Transverse colon (tissue), 4 donors: ENCODE results near the gene FAM8A1. TPM values are rescaled to one million over a fixed set of nuclear protein-coding genes. Genes with fewer than 3 reads are reported as not detected.
A peak's percentile ranks its signal among the peaks of the same experiment; 100 is the strongest.

Experiments
- DNase-seq: peaks from one replicate; pipeline ENCODE4 v3.0.0-alpha.2; 2019
- H3K27ac ChIP-seq, 4 donors: fragments of 200-600 bp; sonication (generic); 2 replicates each; pipeline ENCODE4 v1.5.1; 2016 to 2018; ENCODE audit warnings: inconsistent platforms in 4 of 4
- H3K27me3 ChIP-seq: fragments of 200-600 bp; sonication (generic); 2 replicates; pipeline ENCODE4 v1.5.1; 2017; ENCODE audit warnings: inconsistent platforms
- H3K36me3 ChIP-seq, 4 donors: fragments of 200-600 bp; sonication (generic); 2 replicates each; pipeline ENCODE4 v1.5.1; 2017 to 2019; ENCODE audit warnings: inconsistent platforms in 4 of 4
- H3K4me1 ChIP-seq, 4 donors: fragments of 200-600 bp; sonication (generic); 2 replicates each; pipeline ENCODE4 v1.5.1; 2017 to 2020; ENCODE audit warnings: inconsistent platforms in 4 of 4
- H3K4me3 ChIP-seq, 4 donors: fragments of 200-600 bp; sonication (generic); 1 replicate in 1 of 4; 2 replicates in 3 of 4; pipeline versions ENCODE4 v1.5.1 to v1.6.1; 2017 to 2019; ENCODE audit warnings: inconsistent platforms in 4 of 4
- H3K9me3 ChIP-seq, 2 donors: fragments of 200-600 bp; sonication (generic); 2 replicates each; pipeline ENCODE4 v1.5.1; 2017 to 2019; ENCODE audit warnings: inconsistent platforms in 2 of 2
- CTCF ChIP-seq, 5 experiments: fragments of 200-600 bp in 3 of 5; fragments of 450-650 bp in 2 of 5; sonication (generic) in 3 of 5; IDR thresholded peaks; 1 replicate in 2 of 5; 2 replicates in 3 of 5; pipeline ENCODE4 v1.5.1; 2016 to 2017; ENCODE audit warnings: antibody characterized with exemption in 5 of 5, inconsistent platforms in 3 of 5, mild to moderate bottlenecking in 2 of 5, moderate library complexity in 1 of 5
- EP300 ChIP-seq: sonication (generic); formaldehyde crosslinking; IDR thresholded peaks from one replicate; pipeline ENCODE4 v1.6.1; 2017; ENCODE audit warnings: antibody characterized with exemption, low read depth
- POLR2A ChIP-seq: fragments of 450-650 bp; IDR thresholded peaks from one replicate; pipeline ENCODE4 v1.6.1; 2016; ENCODE audit warnings: antibody characterized with exemption, mild to moderate bottlenecking, moderate library complexity
- POLR2AphosphoS5 ChIP-seq, 3 donors: sonication (generic); formaldehyde crosslinking; IDR thresholded peaks; one replicate each; pipeline ENCODE4 v1.6.1; 2016; ENCODE audit warnings: antibody characterized with exemption in 3 of 3
- WGBS, 2 donors: methylation state at CpG; one replicate each; pipeline ENCODE4 v1.1.5; 2018; ENCODE audit warnings: low coverage in 1 of 2; 5-methylcytosine and 5-hydroxymethylcytosine counted together
- in situ Hi-C, 4 donors: fragments of 200-750 bp; cut with MboI; loops; one replicate each; pipeline versions ENCODE4 v1.15.0 to v1.15.1; 2017; ENCODE audit warnings: low sequenced_read_pairs in 3 of 4, low pct_ligation_motif_present in 1 of 4, low pct_unique_long_range_greater_than_20kb in 1 of 4
- intact Hi-C: fragments of 100-400 bp; cut with DNase I; formaldehyde crosslinking; loops from one replicate; pipeline ENCODE4 v1.15.1; 2023; ENCODE audit warnings: low total_unique reads
- total RNA-seq, 4 donors: library from RNA; depleted of rRNA; stranded (reverse); fragments of >200 nt; gene quantifications; one replicate each; pipeline ENCODE4 v1.1.0, GENCODE V29; 2016

Gene FAM8A1
- total RNA-seq: 10 to 100 TPM in 3 of 4 donors, 1 to 10 TPM in 1; 8.8 to 60.8 (median 49.9) TPM

DNA sequence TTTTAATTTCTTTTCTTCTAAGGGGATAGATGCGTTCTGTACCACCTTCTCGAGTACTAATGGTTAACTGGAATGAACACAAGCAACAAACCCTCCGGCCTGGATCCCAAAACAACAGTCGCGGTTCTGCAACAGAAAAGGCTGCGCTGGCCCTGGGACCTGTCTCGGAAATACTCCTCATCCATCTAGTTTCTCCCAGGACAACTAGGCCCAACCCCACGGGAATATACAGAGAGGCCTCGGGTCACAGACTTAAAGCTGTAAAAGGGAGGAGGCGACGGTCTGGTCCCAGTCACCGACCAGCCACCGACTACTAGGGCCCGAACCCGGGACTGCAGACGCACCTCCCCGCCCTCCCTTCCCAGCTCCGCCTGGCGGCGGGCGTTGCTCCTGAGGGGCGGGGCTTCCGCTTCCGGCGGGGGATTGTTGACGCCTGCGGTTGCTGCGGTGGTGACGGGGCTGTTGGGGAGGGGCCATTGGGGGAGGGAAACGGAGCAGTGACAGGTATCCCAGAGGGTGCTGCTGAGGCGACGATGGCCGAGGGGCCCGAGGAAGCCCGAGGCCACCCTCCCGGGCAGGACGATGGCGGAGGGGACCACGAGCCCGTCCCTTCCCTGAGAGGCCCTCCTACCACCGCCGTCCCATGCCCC is at the start of gene FAM8A1:
Gene FAM8A1, plus strand, starts transcription at position 426 of the 650 bp plus-strand sequence. Its CDS starts 108 bp downstream, at position 534.
- no peaks in the 10 kb centered on the region for H3K9me3 ChIP-seq
- in situ Hi-C loops: loop anchor here (10.0 to 25.0 kb wide), 6 partner anchors 195 to 537 kb away; partner anchors contain the start of genes NHLRC1 (in 1 of the 4) and RBM24 (in 1 of the 4)
- intact Hi-C loops: no loop called here
- H3K27me3 ChIP-seq: no peaks in the 10 kb centered on the region
- WGBS, 2 donors: 14 to 52% methylated on average over 5 to 27 of the region's 42 CpGs
- peaks cover 4 to 47% (median 15%) of the 10 kb centered on the region in 4 donors for H3K4me1 ChIP-seq
- H3K36me3 ChIP-seq: peaks cover 0 to 6% (median under 1%) of the 10 kb centered on the region in 4 donors
- peak; percentile 98 for DNase-seq
- H3K4me3 ChIP-seq: peak within 1 kb of the TSS; percentile 84 to 96 (median 92)
- H3K27ac ChIP-seq: peak within 1 kb of the TSS; percentile 98 to 99 (median 98)
- no peak for TF ChIP-seq EP300
- peak; percentile 90 for TF ChIP-seq POLR2A
- peak; percentile 89 to 93 (median 93) for TF ChIP-seq POLR2AphosphoS5 (IDR thresholded peaks at IDR 0.05)
- TF ChIP-seq CTCF (IDR thresholded peaks at IDR 0.05): peak; percentile 59 to 89 (median 62)

GRCh38 chr6:17551383-17551958 is 48.6 kb upstream of the FAM8A1 start:
- H3K9me3 ChIP-seq: no peaks in the 10 kb centered on the region
- no peak overlapping the region for H3K27ac ChIP-seq
- H3K4me3 ChIP-seq: no peak overlapping the region
- no peak for DNase-seq
- in situ Hi-C loops (no loop called here), intact Hi-C loops (no loop called here)
- 83 to 88% methylated on average over 7 to 9 of the region's 9 CpGs for WGBS, 2 donors
- no peaks in the 10 kb centered on the region for H3K4me1 ChIP-seq
- no peaks in the 10 kb centered on the region for H3K36me3 ChIP-seq
- TF ChIP-seq CTCF (IDR thresholded peaks at IDR 0.05) (no peak), POLR2A (no peak)
- H3K27me3 ChIP-seq: no peaks in the 10 kb centered on the region

GRCh38 chr6:17552861-17553260 is 47.2 kb upstream of the FAM8A1 start:
- no peak for DNase-seq
- Histone ChIP-seq H3K4me3 (no peak overlapping the region), H3K36me3 (no peaks in the 10 kb centered on the region), H3K27ac (no peak overlapping the region), H3K4me1 (no peaks in the 10 kb centered on the region), H3K9me3 (no peaks in the 10 kb centered on the region), H3K27me3 (no peaks in the 10 kb centered on the region)
- TF ChIP-seq POLR2A: no peak
- TF ChIP-seq CTCF (IDR thresholded peaks at IDR 0.05): no peak
- no peak for TF ChIP-seq POLR2AphosphoS5 (IDR thresholded peaks at IDR 0.05)
- no peak for TF ChIP-seq EP300
- in situ Hi-C loops: no loop called here
- WGBS, 2 donors: 75% methylated on average over 3 of the region's 3 CpGs; no CpG with 5 or more reads in 1 of the 2 donors
- intact Hi-C loops: no loop called here

DNA sequence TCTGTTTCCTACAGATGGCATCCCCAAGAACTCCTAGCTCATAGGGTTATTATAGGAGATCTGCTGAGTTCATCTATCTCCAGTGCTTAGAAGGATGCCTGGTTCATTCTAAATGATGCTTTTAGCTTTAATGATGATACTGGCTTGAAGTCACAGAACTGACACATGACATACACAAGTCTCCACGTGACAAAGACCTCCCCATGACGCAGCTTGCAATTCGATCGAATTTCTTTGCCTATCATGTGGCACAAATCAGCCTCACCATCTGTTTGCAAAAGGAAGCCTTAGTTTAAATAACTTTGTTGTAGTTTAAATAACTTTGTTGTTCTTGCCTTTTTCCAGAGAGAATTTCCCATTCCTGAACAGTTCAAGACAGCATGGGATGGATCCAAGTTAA is 44.1 kb upstream of the FAM8A1 start:
- H3K4me1 ChIP-seq: no peaks in the 10 kb centered on the region
- H3K36me3 ChIP-seq: no peaks in the 10 kb centered on the region
- in situ Hi-C loops: no loop called here
- no peaks in the 10 kb centered on the region for H3K27me3 ChIP-seq
- no peak overlapping the region for H3K4me3 ChIP-seq
- TF ChIP-seq POLR2AphosphoS5 (IDR thresholded peaks at IDR 0.05) (no peak), CTCF (IDR thresholded peaks at IDR 0.05) (no peak)
- 83 to 100% methylated on average over 3 to 4 of the region's 4 CpGs for WGBS, 2 donors
- no peak for DNase-seq
- intact Hi-C loops: no loop called here
- H3K27ac ChIP-seq: no peak overlapping the region
- H3K9me3 ChIP-seq: no peaks in the 10 kb centered on the region
